HCT116 (cell line): Measurements from ENCODE around the gene CTNNA1. TPM values are rescaled to one million over a fixed set of nuclear protein-coding genes. Genes with fewer than 3 reads are reported as not detected.

ENCODE experiments used
- ATAC-seq: fragments of 200-7000 bp; cut with Tn5 transposase; 2 replicates; pipeline ENCODE4 v1.9.1; 2020; ENCODE audit warnings: mild to moderate bottlenecking, moderate library complexity
- BruUV-seq: library from RNA; stranded (reverse); fragments of 400-500 nt; replicated peaks from 2 replicates; lab custom pipeline; 2021; lab: Mats Ljungman, UMichigan
- CTCF ChIA-PET: fragments of 300-600 bp; sonication (Branson Sonifier 250); formaldehyde crosslinking; loops from one replicate; lab custom pipeline; 2021; ENCODE audit warnings: antibody characterized with exemption; lab: Charles Lee
- POLR2A ChIA-PET: fragments of 300-600, 350-600 bp; sonication (Branson Sonifier 250); formaldehyde crosslinking; loops from one replicate; lab custom pipeline; 2021; ENCODE audit warnings: antibody characterized with exemption; lab: Charles Lee
- RAD21 ChIA-PET, 2 experiments: fragments of 300-600 bp; sonication (Branson Sonifier 250); formaldehyde crosslinking; loops; one replicate each; lab custom pipeline; 2023; ENCODE audit warnings: low total read pairs in 2 of 2; ENCODE audit not compliant: uncharacterized antibody in 2 of 2, unreplicated experiment in 2 of 2, low non-redundant PET in 1 of 2; lab: Charles Lee
- DNase-seq: peaks from one replicate; pipeline ENCODE4 v3.0.0-alpha.2; 2010; ENCODE audit warnings: low read depth, low spot score
- H2AFZ ChIP-seq: fragments of 200-600 bp; shearing (Covaris generic), sonication (generic); 2 replicates; pipeline ENCODE4 v1.6.1; 2017; ENCODE audit warnings: low read depth, mixed run types, mixed read lengths, antibody characterized with exemption, low read length; ENCODE audit not compliant: poor library complexity, severe bottlenecking
- H3K27ac ChIP-seq: 2 replicates; pipeline ENCODE4 v1.5.1; 2012; ENCODE audit warnings: low read depth, low read length
- H3K27me3 ChIP-seq: fragments of 200-600 bp; sonication (generic); 2 replicates; pipeline ENCODE4 v1.6.1; 2016; ENCODE audit warnings: mixed run types, low read length, mixed read lengths; ENCODE audit not compliant: insufficient read depth
- H3K36me3 ChIP-seq, 2 experiments: fragments of 200-500 bp in 1 of 2; fragments of 200-600 bp in 1 of 2; sonication (Bioruptor generic) in 1 of 2; sonication (generic) in 1 of 2; 2 replicates each; pipeline versions ENCODE4 v1.5.1 to v1.6.1; 2014 to 2016; ENCODE audit warnings: low read length in 2 of 2, inconsistent platforms in 1 of 2, mixed read lengths in 1 of 2, mixed run types in 1 of 2; ENCODE audit not compliant: insufficient read depth in 2 of 2, control insufficient read depth in 1 of 2
- H3K4me1 ChIP-seq, 2 experiments: fragments of 200-600 bp in 1 of 2; sonication (generic) in 1 of 2; 2 replicates each; pipeline versions ENCODE4 v1.5.1 to v1.6.1; 2012 to 2017; ENCODE audit warnings: low read length in 2 of 2, inconsistent platforms in 1 of 2, mild to moderate bottlenecking in 1 of 2, mixed read lengths in 1 of 2, mixed run types in 1 of 2, moderate library complexity in 1 of 2; ENCODE audit not compliant: insufficient read depth in 2 of 2, control insufficient read depth in 1 of 2
- H3K4me2 ChIP-seq: fragments of 200-600 bp; sonication (generic); 2 replicates; pipeline ENCODE4 v1.6.1; 2017; ENCODE audit warnings: mixed run types, low read length, mixed read lengths
- H3K4me3 ChIP-seq, 2 experiments: fragments of 200-600 bp in 1 of 2; sonication (generic) in 1 of 2; replicated peaks in 1 of 2; 2 replicates each; pipeline ENCODE4 v1.5.1; 2011 to 2016; ENCODE audit warnings: low read length in 2 of 2, control low read depth in 1 of 2, low read depth in 1 of 2, mild to moderate bottlenecking in 1 of 2, mixed read lengths in 1 of 2, mixed run types in 1 of 2
- H3K79me2 ChIP-seq: fragments of 200-600 bp; sonication (generic); 2 replicates; pipeline ENCODE4 v1.6.1; 2017; ENCODE audit warnings: mild to moderate bottlenecking, mixed run types, low read length, moderate library complexity, mixed read lengths; ENCODE audit not compliant: insufficient read depth
- H3K9ac ChIP-seq: fragments of 200-600 bp; sonication (generic); 2 replicates; pipeline ENCODE4 v1.6.1; 2016; ENCODE audit warnings: low read length, mixed read lengths
- H3K9me2 ChIP-seq: fragments of 200-600 bp; sonication (generic), shearing (Covaris generic); 2 replicates; pipeline ENCODE4 v1.6.1; 2017; ENCODE audit warnings: mixed run types, mild to moderate bottlenecking, moderate library complexity; ENCODE audit not compliant: insufficient read depth
- H3K9me3 ChIP-seq, 2 experiments: fragments of 200-500 bp in 1 of 2; fragments of 200-600 bp in 1 of 2; sonication (Bioruptor generic) in 1 of 2; sonication (generic) in 1 of 2; 2 replicates each; pipeline ENCODE4 v1.6.1; 2014 to 2017; ENCODE audit warnings: low read length in 2 of 2, mixed read lengths in 2 of 2, inconsistent platforms in 1 of 2, low read depth in 1 of 2, mild to moderate bottlenecking in 1 of 2, mixed run types in 1 of 2, moderate library complexity in 1 of 2; ENCODE audit not compliant: control insufficient read depth in 1 of 2, insufficient read depth in 1 of 2
- H4K20me1 ChIP-seq: fragments of 200-600 bp; sonication (generic), shearing (Covaris generic); 2 replicates; pipeline ENCODE4 v1.6.1; 2017; ENCODE audit warnings: mixed run types, mild to moderate bottlenecking, moderate library complexity; ENCODE audit not compliant: insufficient read depth
- CEBPB ChIP-seq: IDR thresholded peaks from 2 replicates; pipeline ENCODE4 v1.6.1; 2012; ENCODE audit warnings: low read depth
- EGR1 ChIP-seq: IDR thresholded peaks from 2 replicates; pipeline ENCODE4 v1.6.1; 2012; ENCODE audit warnings: low read depth
- ELF1 ChIP-seq: IDR thresholded peaks from 2 replicates; pipeline ENCODE4 v1.6.1; 2012; ENCODE audit warnings: low read depth, borderline replicate concordance
- EZH2 ChIP-seq: fragments of 200-600 bp; sonication (generic); IDR thresholded peaks from 2 replicates; pipeline ENCODE4 v1.6.1; 2017; ENCODE audit warnings: antibody characterized with exemption, mixed run types
- FOSL1 ChIP-seq: IDR thresholded peaks from 2 replicates; pipeline ENCODE4 v1.6.1; 2012; ENCODE audit warnings: low read depth
- JUND ChIP-seq: IDR thresholded peaks from 2 replicates; pipeline ENCODE4 v1.6.1; 2012
- MAX ChIP-seq: IDR thresholded peaks from 2 replicates; pipeline ENCODE4 v1.6.1; 2012
- POLR2A ChIP-seq: IDR thresholded peaks from 2 replicates; pipeline ENCODE4 v1.7.0; 2011; ENCODE audit warnings: borderline replicate concordance; ENCODE audit not compliant: insufficient read depth, insufficient read length; ENCODE audit errors: extremely low read depth
- POLR2AphosphoS5 ChIP-seq: IDR thresholded peaks from 2 replicates; pipeline ENCODE4 v1.6.1; 2011; ENCODE audit warnings: mild to moderate bottlenecking, low read depth, low read length, moderate library complexity
- RAD21 ChIP-seq: IDR thresholded peaks from 2 replicates; pipeline ENCODE4 v1.6.1; 2012; ENCODE audit warnings: low read depth, mild to moderate bottlenecking
- SIN3A ChIP-seq: IDR thresholded peaks from 2 replicates; pipeline ENCODE4 v1.6.1; 2012; ENCODE audit warnings: low read depth
- SP1 ChIP-seq: IDR thresholded peaks from 2 replicates; pipeline ENCODE4 v1.6.1; 2012; ENCODE audit warnings: low read depth
- SRF ChIP-seq: IDR thresholded peaks from 2 replicates; pipeline ENCODE4 v1.6.1; 2012; ENCODE audit warnings: low read depth
- TCF7L2 ChIP-seq: IDR thresholded peaks from 2 replicates; pipeline ENCODE4 v1.7.0; 2011; ENCODE audit warnings: borderline replicate concordance, inconsistent platforms; ENCODE audit not compliant: insufficient read depth, insufficient read length; ENCODE audit errors: extremely low read depth
- YY1 ChIP-seq: IDR thresholded peaks from 2 replicates; pipeline ENCODE4 v1.6.1; 2011; ENCODE audit warnings: low read length, low read depth, moderate library complexity, mild to moderate bottlenecking; ENCODE audit not compliant: insufficient replicate concordance; ENCODE audit errors: extremely low read depth
- ZBTB33 ChIP-seq: IDR thresholded peaks from 2 replicates; pipeline ENCODE4 v1.6.1; 2011; ENCODE audit warnings: mild to moderate bottlenecking, low read length, moderate library complexity; ENCODE audit not compliant: insufficient replicate concordance; ENCODE audit errors: extremely low read depth
- ZFX ChIP-seq: fragments of 450-650 bp; IDR thresholded peaks from 2 replicates; pipeline ENCODE4 v1.6.1; 2017
- ZNF274 ChIP-seq: fragments of 200-500 bp; sonication (Bioruptor generic); IDR thresholded peaks from 2 replicates; pipeline ENCODE4 v1.6.1; 2014; ENCODE audit warnings: mild to moderate bottlenecking, low read depth, low read length, inconsistent platforms
- intact Hi-C: fragments of 100-400 bp; cut with micrococcal nuclease; formaldehyde crosslinking; loops from 2 replicates; pipeline ENCODE4 v1.10.0; 2022
- total RNA-seq: library from RNA; stranded (reverse); gene quantifications from one replicate; pipeline ENCODE4 v1.2.1, GENCODE V29; 2021; ENCODE audit not compliant: unreplicated experiment
- TF ChIP-seq, protein P1 (sequence below): IDR thresholded peaks from 2 replicates; pipeline ENCODE4 v1.6.1; 2012; ENCODE audit warnings: low read depth
- TF ChIP-seq, protein P2 (sequence below), 3 experiments: fragments of 200-600 bp in 1 of 3; sonication (generic) in 1 of 3; IDR thresholded peaks in 2 of 3; conservative IDR thresholded peaks in 1 of 3; 2 replicates each; pipeline ENCODE4 v1.5.1; 2012 to 2017; ENCODE audit warnings: low read depth in 2 of 3, low read length in 2 of 3, antibody characterized with exemption in 1 of 3, borderline replicate concordance in 1 of 3, control low read depth in 1 of 3, mild to moderate bottlenecking in 1 of 3, mixed read lengths in 1 of 3, mixed run types in 1 of 3, moderate library complexity in 1 of 3; ENCODE audit not compliant: insufficient read depth in 1 of 3

Gene CTNNA1
- total RNA-seq, 1 experiment from 2014 or later, result 313 TPM

DNA sequence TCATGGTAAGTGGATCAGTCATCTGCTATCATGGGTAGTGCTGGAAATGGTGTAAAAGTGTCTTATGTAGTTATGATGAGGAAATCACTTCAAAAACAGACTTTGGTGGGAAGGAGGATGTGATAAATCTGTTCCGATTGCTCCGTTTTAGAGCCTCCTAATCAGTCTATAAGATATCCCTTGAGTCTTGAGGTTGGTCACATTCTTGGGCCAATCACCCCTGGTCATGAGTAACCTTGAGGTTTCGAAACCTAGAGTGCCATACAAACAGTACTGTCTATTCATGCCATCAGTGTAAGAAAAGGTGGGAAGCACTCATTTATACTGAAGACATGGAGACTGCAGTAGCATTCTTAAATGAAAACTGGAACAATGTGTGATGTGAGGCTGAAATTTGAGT lies 76.1 kb downstream of the CTNNA1 start:
- TF ChIP-seq, protein P1, sequence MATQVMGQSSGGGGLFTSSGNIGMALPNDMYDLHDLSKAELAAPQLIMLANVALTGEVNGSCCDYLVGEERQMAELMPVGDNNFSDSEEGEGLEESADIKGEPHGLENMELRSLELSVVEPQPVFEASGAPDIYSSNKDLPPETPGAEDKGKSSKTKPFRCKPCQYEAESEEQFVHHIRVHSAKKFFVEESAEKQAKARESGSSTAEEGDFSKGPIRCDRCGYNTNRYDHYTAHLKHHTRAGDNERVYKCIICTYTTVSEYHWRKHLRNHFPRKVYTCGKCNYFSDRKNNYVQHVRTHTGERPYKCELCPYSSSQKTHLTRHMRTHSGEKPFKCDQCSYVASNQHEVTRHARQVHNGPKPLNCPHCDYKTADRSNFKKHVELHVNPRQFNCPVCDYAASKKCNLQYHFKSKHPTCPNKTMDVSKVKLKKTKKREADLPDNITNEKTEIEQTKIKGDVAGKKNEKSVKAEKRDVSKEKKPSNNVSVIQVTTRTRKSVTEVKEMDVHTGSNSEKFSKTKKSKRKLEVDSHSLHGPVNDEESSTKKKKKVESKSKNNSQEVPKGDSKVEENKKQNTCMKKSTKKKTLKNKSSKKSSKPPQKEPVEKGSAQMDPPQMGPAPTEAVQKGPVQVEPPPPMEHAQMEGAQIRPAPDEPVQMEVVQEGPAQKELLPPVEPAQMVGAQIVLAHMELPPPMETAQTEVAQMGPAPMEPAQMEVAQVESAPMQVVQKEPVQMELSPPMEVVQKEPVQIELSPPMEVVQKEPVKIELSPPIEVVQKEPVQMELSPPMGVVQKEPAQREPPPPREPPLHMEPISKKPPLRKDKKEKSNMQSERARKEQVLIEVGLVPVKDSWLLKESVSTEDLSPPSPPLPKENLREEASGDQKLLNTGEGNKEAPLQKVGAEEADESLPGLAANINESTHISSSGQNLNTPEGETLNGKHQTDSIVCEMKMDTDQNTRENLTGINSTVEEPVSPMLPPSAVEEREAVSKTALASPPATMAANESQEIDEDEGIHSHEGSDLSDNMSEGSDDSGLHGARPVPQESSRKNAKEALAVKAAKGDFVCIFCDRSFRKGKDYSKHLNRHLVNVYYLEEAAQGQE, result no peak
- TF ChIP-seq RAD21 (no peak), SP1 (no peak), ZNF274 (no peak), POLR2A (no peak), POLR2AphosphoS5 (no peak), EZH2 (no peak), JUND (no peak), FOSL1 (no peak), ZFX (no peak), CEBPB (no peak), TCF7L2 (no peak), SRF (no peak), SIN3A (no peak), ZBTB33 (no peak), YY1 (no peak), EGR1 (no peak), ELF1 (no peak), MAX (no peak)
- TF ChIP-seq, protein P2, sequence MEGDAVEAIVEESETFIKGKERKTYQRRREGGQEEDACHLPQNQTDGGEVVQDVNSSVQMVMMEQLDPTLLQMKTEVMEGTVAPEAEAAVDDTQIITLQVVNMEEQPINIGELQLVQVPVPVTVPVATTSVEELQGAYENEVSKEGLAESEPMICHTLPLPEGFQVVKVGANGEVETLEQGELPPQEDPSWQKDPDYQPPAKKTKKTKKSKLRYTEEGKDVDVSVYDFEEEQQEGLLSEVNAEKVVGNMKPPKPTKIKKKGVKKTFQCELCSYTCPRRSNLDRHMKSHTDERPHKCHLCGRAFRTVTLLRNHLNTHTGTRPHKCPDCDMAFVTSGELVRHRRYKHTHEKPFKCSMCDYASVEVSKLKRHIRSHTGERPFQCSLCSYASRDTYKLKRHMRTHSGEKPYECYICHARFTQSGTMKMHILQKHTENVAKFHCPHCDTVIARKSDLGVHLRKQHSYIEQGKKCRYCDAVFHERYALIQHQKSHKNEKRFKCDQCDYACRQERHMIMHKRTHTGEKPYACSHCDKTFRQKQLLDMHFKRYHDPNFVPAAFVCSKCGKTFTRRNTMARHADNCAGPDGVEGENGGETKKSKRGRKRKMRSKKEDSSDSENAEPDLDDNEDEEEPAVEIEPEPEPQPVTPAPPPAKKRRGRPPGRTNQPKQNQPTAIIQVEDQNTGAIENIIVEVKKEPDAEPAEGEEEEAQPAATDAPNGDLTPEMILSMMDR (IDR thresholded peaks at IDR 0.05 in 2 of 3, conservative IDR thresholded peaks at IDR 0.05 in 1 of 3; ENCODE audit: borderline replicate concordance in 1 of 3, insufficient read depth in 1 of 3, low read depth in 2 of 3, low read length in 2 of 3), result no peak
- DNase-seq (no peak), ATAC-seq (no peak)
- Histone ChIP-seq H3K9me2 (no peaks in the 10 kb centered on the region), H3K4me3 (no peak overlapping the region), H3K9ac (no peak overlapping the region), H4K20me1 (peaks cover 12% of the 10 kb centered on the region; the same call in 1 of the 2 replicates), H3K9me3 (no peaks in the 10 kb centered on the region), H3K4me1 (no peaks in the 10 kb centered on the region), H3K79me2 (peaks cover 62% of the 10 kb centered on the region), H3K27ac (no peak overlapping the region), H3K27me3 (no peaks in the 10 kb centered on the region), H3K4me2 (no peak overlapping the region), H2AFZ (no peak overlapping the region), H3K36me3 (peaks cover 25 to 29% of the 10 kb centered on the region in 2 experiments; a peak in 3 of 4 replicates)
- CTCF ChIA-PET, result no interaction called here
- BruUV-seq, result TSS peak; percentile 10
- POLR2A ChIA-PET, result no interaction called here
- intact Hi-C loops, result loop anchor here (5.0 kb wide), 1 partner anchor 187 kb away; no protein-coding TSS in a partner anchor
- RAD21 ChIA-PET, result no interaction called here
